Lower lobe of right lung (tissue), 2 donors: ENCODE results near the gene FAM163B. TPM values are rescaled to one million over a fixed set of nuclear protein-coding genes. Genes with fewer than 3 reads are reported as not detected.

ENCODE experiments used
- ATAC-seq, 2 donors: fragments of 200-7000 bp; cut with Tn5 transposase; one replicate each; pipeline ENCODE4 v1.9.1; 2020 to 2022; ENCODE audit warnings: mild to moderate bottlenecking in 2 of 2, moderate library complexity in 2 of 2
- DNase-seq: peaks from one replicate; pipeline ENCODE4 v3.0.0-alpha.2; 2020
- H3K27ac ChIP-seq: fragments of 200-600 bp; one replicate; pipeline ENCODE4 v1.8.0; 2022
- H3K27me3 ChIP-seq: fragments of 200-600 bp; one replicate; pipeline ENCODE4 v1.8.0; 2022; ENCODE audit warnings: low read depth
- H3K36me3 ChIP-seq: fragments of 200-600 bp; one replicate; pipeline ENCODE4 v1.8.0; 2022; ENCODE audit warnings: mild to moderate bottlenecking
- H3K4me1 ChIP-seq: fragments of 200-600 bp; one replicate; pipeline ENCODE4 v1.8.0; 2022
- H3K4me3 ChIP-seq: fragments of 200-600 bp; one replicate; pipeline ENCODE4 v1.8.0; 2022; ENCODE audit warnings: mild to moderate bottlenecking
- H3K9me3 ChIP-seq: fragments of 200-600 bp; one replicate; pipeline ENCODE4 v1.8.0; 2022
- CTCF ChIP-seq: fragments of 200-600 bp; IDR thresholded peaks from one replicate; pipeline ENCODE4 v1.8.0; 2022; ENCODE audit warnings: antibody characterized with exemption, mild to moderate bottlenecking
- intact Hi-C: fragments of 100-400 bp; cut with DNase I; formaldehyde crosslinking; loops from one replicate; pipeline ENCODE4 v1.11.0; 2022
- total RNA-seq: library from RNA; stranded (reverse); fragmentation: NEBNext Ultra II Directional; extraction: Animal tissue kit (Norgen Biotek cat#: 25700); gene quantifications from one replicate; pipeline ENCODE4 v1.2.1, GENCODE V29; 2021
- donor health status: DM: no; HTN: yes; CAD: no; lungs with severe emphysema.

FAM163B gene
- total RNA-seq, 1 donor from 2014 or later: not detected

GRCh38 chr9:133618726-133619125 lies 9.5 kb upstream of the FAM163B start:
- no peak for DNase-seq
- Histone ChIP-seq H3K9me3 (no peaks in the 10 kb centered on the region), H3K27me3 (peaks cover 40% of the 10 kb centered on the region), H3K4me3 (no peak overlapping the region), H3K27ac (no peak overlapping the region), H3K4me1 (peaks cover 7% of the 10 kb centered on the region), H3K36me3 (no peaks in the 10 kb centered on the region)
- TF ChIP-seq CTCF: no peak
- intact Hi-C loops: no loop called here
- ATAC-seq: no peak

GRCh38 chr9:133616643-133617405 lies 7.6 kb upstream of the FAM163B start:
- Histone ChIP-seq H3K27ac (no peak overlapping the region), H3K27me3 (peaks cover 45% of the 10 kb centered on the region), H3K4me1 (peaks cover 7% of the 10 kb centered on the region), H3K36me3 (no peaks in the 10 kb centered on the region), H3K4me3 (no peak overlapping the region), H3K9me3 (no peaks in the 10 kb centered on the region)
- ATAC-seq (no peak), DNase-seq (no peak)
- TF ChIP-seq CTCF: no peak
- intact Hi-C loops: no loop called here

GRCh38 chr9:133615606-133616188 lies 6.5 kb upstream of the FAM163B start:
- intact Hi-C loops: no loop called here
- Histone ChIP-seq H3K36me3 (no peaks in the 10 kb centered on the region), H3K27me3 (peaks cover 53% of the 10 kb centered on the region)

GRCh38 chr9:133615186-133615585 lies 6.0 kb upstream of the FAM163B start:
- Histone ChIP-seq H3K9me3 (no peaks in the 10 kb centered on the region), H3K27ac (no peak overlapping the region), H3K36me3 (no peaks in the 10 kb centered on the region), H3K27me3 (peaks cover 58% of the 10 kb centered on the region), H3K4me3 (no peak overlapping the region), H3K4me1 (peaks cover 7% of the 10 kb centered on the region)
- DNase-seq: no peak
- TF ChIP-seq CTCF: no peak
- ATAC-seq: no peak
- intact Hi-C loops: no loop called here

More at GRCh38 chr9:133615606-133616188, 6.5 kb upstream of the FAM163B start:
- no peak for TF ChIP-seq CTCF
- peaks cover 7% of the 10 kb centered on the region for H3K4me1 ChIP-seq
- ATAC-seq (no peak), DNase-seq (no peak)
- no peak overlapping the region for H3K27ac ChIP-seq
- H3K9me3 ChIP-seq: no peaks in the 10 kb centered on the region
- no peak overlapping the region for H3K4me3 ChIP-seq

- Histone ChIP-seq H3K27me3 (peaks cover 62% of the 10 kb centered on the region), H3K36me3 (no peaks in the 10 kb centered on the region), H3K9me3 (no peaks in the 10 kb centered on the region), H3K4me1 (peaks cover 2% of the 10 kb centered on the region), H3K4me3 (no peak overlapping the region), H3K27ac (no peak overlapping the region)
- intact Hi-C loops: no loop called here
- DNase-seq: no peak
- ATAC-seq: no peak
- no peak for TF ChIP-seq CTCF
Measured at GRCh38 chr9:133614678-133615077, 5.5 kb upstream of the FAM163B start.
